H1 (cell line): Measurements from ENCODE around the gene LMNTD1. TPM values are rescaled to one million over a fixed set of nuclear protein-coding genes. Genes with fewer than 3 reads are reported as not detected.

ENCODE experiments used
- CTCF ChIA-PET: fragments of 300-600 bp; sonication (Branson Sonifier 250); formaldehyde crosslinking; loops from one replicate; lab custom pipeline; 2021; ENCODE audit not compliant: partially characterized antibody; lab: Charles Lee
- POLR2A ChIA-PET: fragments of 300-600 bp; sonication (Branson Sonifier 250); formaldehyde crosslinking; loops from one replicate; lab custom pipeline; 2021; ENCODE audit warnings: inconsistent platforms; ENCODE audit not compliant: partially characterized antibody; lab: Charles Lee
- DNase-seq, 2 experiments: peaks; one replicate each; pipeline versions ENCODE4 v3.0.0 to v3.0.0-alpha.2; 2010 to 2022; ENCODE audit warnings: low spot score in 2 of 2, low read depth in 1 of 2, mixed read lengths in 1 of 2
- FAIRE-seq: peaks from 2 replicates; lab custom pipeline; 2011; peaks lifted over from hg19 to GRCh38; lab: Jason Lieb, UNC
- H2AFZ ChIP-seq: 2 replicates; pipeline ENCODE4 v1.8.1; 2012; ENCODE audit warnings: low read length, inconsistent platforms
- H2AK5ac ChIP-seq: 2 replicates; pipeline ENCODE4 v1.6.1; 2013; ENCODE audit warnings: low read depth, low read length
- H2BK120ac ChIP-seq: replicated peaks from 2 replicates; pipeline ENCODE3; 2013; ENCODE audit warnings: low read depth, low read length, inconsistent platforms
- H2BK12ac ChIP-seq: 2 replicates; pipeline ENCODE4 v1.6.1; 2013; ENCODE audit warnings: low read depth, low read length
- H2BK15ac ChIP-seq: 2 replicates; pipeline ENCODE4 v1.6.1; 2013; ENCODE audit warnings: low read length
- H2BK20ac ChIP-seq: 2 replicates; pipeline ENCODE4 v1.6.1; 2013; ENCODE audit warnings: low read length
- H2BK5ac ChIP-seq: 2 replicates; pipeline ENCODE4 v1.6.1; 2013; ENCODE audit warnings: low read depth, low read length
- H3K14ac ChIP-seq: 2 replicates; pipeline ENCODE4 v1.6.1; 2013; ENCODE audit warnings: inconsistent platforms; ENCODE audit not compliant: insufficient read length
- H3K18ac ChIP-seq: 2 replicates; pipeline ENCODE4 v1.6.1; 2013; ENCODE audit warnings: low read length; ENCODE audit errors: extremely low read depth
- H3K23ac ChIP-seq: 2 replicates; pipeline ENCODE4 v1.6.1; 2013; ENCODE audit warnings: inconsistent platforms; ENCODE audit not compliant: insufficient read length
- H3K23me2 ChIP-seq: 2 replicates; pipeline ENCODE4 v1.6.1; 2013; ENCODE audit warnings: low read depth, low read length
- H3K27ac ChIP-seq: 2 replicates; pipeline ENCODE4 v1.6.1; 2011; ENCODE audit warnings: low read depth, low read length, inconsistent platforms
- H3K27me3 ChIP-seq, 4 experiments: replicated peaks in 1 of 4; 1 replicate in 1 of 4; 2 replicates in 3 of 4; pipeline versions ENCODE4 v1.6.1 to v1.8.1; 2011 to 2013; ENCODE audit warnings: low read length in 3 of 4, mild to moderate bottlenecking in 3 of 4, inconsistent platforms in 2 of 4, mixed read lengths in 2 of 4, moderate library complexity in 1 of 4; ENCODE audit not compliant: control insufficient read depth in 3 of 4, insufficient read depth in 3 of 4; ENCODE audit errors: extremely low read depth in 1 of 4
- H3K36me3 ChIP-seq, 4 experiments: 2 replicates each; pipeline versions ENCODE4 v1.6.1 to v1.8.1; 2011 to 2013; ENCODE audit warnings: mild to moderate bottlenecking in 4 of 4, low read length in 3 of 4, moderate library complexity in 2 of 4, control low read depth in 1 of 4, inconsistent platforms in 1 of 4; ENCODE audit not compliant: insufficient read depth in 4 of 4, control insufficient read depth in 2 of 4
- H3K4ac ChIP-seq: replicated peaks from 2 replicates; pipeline ENCODE3; 2013; ENCODE audit warnings: low read length, low read depth, mixed read lengths, inconsistent platforms; ENCODE audit not compliant: insufficient read length
- H3K4me1 ChIP-seq, 4 experiments: replicated peaks in 1 of 4; 1 replicate in 1 of 4; 2 replicates in 3 of 4; pipeline versions ENCODE4 v1.6.1 to v1.8.1; 2011 to 2013; ENCODE audit warnings: low read length in 3 of 4, inconsistent platforms in 2 of 4, mixed read lengths in 1 of 4; ENCODE audit not compliant: insufficient read depth in 4 of 4, control insufficient read depth in 3 of 4
- H3K4me2 ChIP-seq, 2 experiments: 2 replicates each; pipeline versions ENCODE4 v1.6.1 to v1.8.1; 2011 to 2013; ENCODE audit warnings: low read depth in 2 of 2, low read length in 2 of 2, control low read depth in 1 of 2, inconsistent platforms in 1 of 2, mild to moderate bottlenecking in 1 of 2; ENCODE audit not compliant: insufficient read depth in 1 of 2
- H3K4me3 ChIP-seq, 4 experiments: fragments of 200-600, 300-600 bp in 1 of 4; sonication (generic), shearing (Covaris generic), sonication (Bioruptor Twin) in 1 of 4; 2 replicates each; pipeline versions ENCODE4 v1.5.1 to v1.8.1; 2011 to 2016; ENCODE audit warnings: low read length in 4 of 4, low read depth in 3 of 4, control low read depth in 2 of 4, inconsistent platforms in 2 of 4, mild to moderate bottlenecking in 2 of 4, mixed read lengths in 1 of 4, moderate library complexity in 1 of 4; ENCODE audit not compliant: insufficient read depth in 2 of 4; ENCODE audit errors: extremely low read depth in 1 of 4
- H3K56ac ChIP-seq: replicated peaks from 2 replicates; pipeline ENCODE3; 2013; ENCODE audit warnings: low read depth, mild to moderate bottlenecking, mixed read lengths, low read length, inconsistent platforms; ENCODE audit not compliant: insufficient read length
- H3K79me1 ChIP-seq: 2 replicates; pipeline ENCODE4 v1.6.1; 2013; ENCODE audit warnings: low read depth, low read length, control low read depth
- H3K79me2 ChIP-seq, 2 experiments: 2 replicates each; pipeline versions ENCODE4 v1.6.1 to v1.8.1; 2012 to 2013; ENCODE audit warnings: low read length in 2 of 2, mild to moderate bottlenecking in 2 of 2, inconsistent platforms in 1 of 2; ENCODE audit not compliant: insufficient read depth in 2 of 2, control insufficient read depth in 1 of 2
- H3K9ac ChIP-seq, 4 experiments: replicated peaks in 1 of 4; 1 replicate in 1 of 4; 2 replicates in 3 of 4; pipeline versions ENCODE4 v1.6.1 to v1.8.1; 2011 to 2013; ENCODE audit warnings: low read depth in 3 of 4, low read length in 3 of 4, control low read depth in 2 of 4, mild to moderate bottlenecking in 2 of 4, moderate library complexity in 2 of 4, inconsistent platforms in 1 of 4; ENCODE audit errors: extremely low read depth in 1 of 4
- H3K9me3 ChIP-seq, 2 experiments: 2 replicates each; pipeline versions ENCODE4 v1.6.1 to v1.8.1; 2012 to 2013; ENCODE audit warnings: mild to moderate bottlenecking in 2 of 2, moderate library complexity in 2 of 2, control low read depth in 1 of 2, inconsistent platforms in 1 of 2, low read depth in 1 of 2, low read length in 1 of 2, mixed read lengths in 1 of 2; ENCODE audit not compliant: insufficient read depth in 2 of 2
- H4K20me1 ChIP-seq, 2 experiments: replicated peaks in 1 of 2; 2 replicates each; pipeline versions ENCODE3 to v1.8.1; 2011 to 2013; ENCODE audit warnings: inconsistent platforms in 2 of 2, low read length in 2 of 2, mild to moderate bottlenecking in 1 of 2; ENCODE audit not compliant: insufficient read depth in 2 of 2, control insufficient read depth in 1 of 2
- H4K5ac ChIP-seq: 2 replicates; pipeline ENCODE4 v1.6.1; 2013; ENCODE audit warnings: low read length, low read depth, mixed read lengths, inconsistent platforms; ENCODE audit not compliant: insufficient read length
- H4K8ac ChIP-seq: 2 replicates; pipeline ENCODE4 v1.8.0; 2013; ENCODE audit warnings: mild to moderate bottlenecking, moderate library complexity, low read length, inconsistent platforms; ENCODE audit not compliant: insufficient read depth; ENCODE audit errors: extremely low read depth
- H4K91ac ChIP-seq: replicated peaks from 2 replicates; pipeline ENCODE3; 2013; ENCODE audit warnings: low read length, mixed read lengths, inconsistent platforms; ENCODE audit not compliant: insufficient read length
- CBX8 ChIP-seq: fragments of 300-800, 300-1000 bp; sonication (generic); IDR thresholded peaks from 2 replicates; pipeline ENCODE4 v1.7.1; 2016; ENCODE audit warnings: low read depth, low read length, borderline replicate concordance
- E2F6 ChIP-seq: IDR thresholded peaks from 2 replicates; pipeline ENCODE4 v1.6.1; 2012; ENCODE audit warnings: inconsistent platforms
- EP300 ChIP-seq, 2 experiments: IDR thresholded peaks; 1 replicate in 1 of 2; 2 replicates in 1 of 2; pipeline ENCODE4 v1.6.1; 2011 to 2012; ENCODE audit warnings: low read depth in 2 of 2, low read length in 2 of 2, mild to moderate bottlenecking in 2 of 2, borderline replicate concordance in 1 of 2, inconsistent platforms in 1 of 2, moderate library complexity in 1 of 2
- NRF1 ChIP-seq: IDR thresholded peaks from 2 replicates; pipeline ENCODE4 v1.6.1; 2011; ENCODE audit warnings: mild to moderate bottlenecking, low read depth, low read length, improper control_type of control experiment
- POLR2AphosphoS5 ChIP-seq: IDR thresholded peaks from 2 replicates; pipeline ENCODE4 v1.6.1; 2011; ENCODE audit warnings: low read depth, low read length
- POU5F1 ChIP-seq: IDR thresholded peaks from 2 replicates; pipeline ENCODE4 v1.6.1; 2011; ENCODE audit warnings: low read depth, mild to moderate bottlenecking, low read length, moderate library complexity
- SAP30 ChIP-seq: fragments of 300-600 bp; sonication (generic); IDR thresholded peaks from 2 replicates; pipeline ENCODE4 v1.7.1; 2012; ENCODE audit warnings: low read length, moderate library complexity, mild to moderate bottlenecking, inconsistent platforms; ENCODE audit not compliant: insufficient read depth, insufficient replicate concordance
- SIRT6 ChIP-seq: IDR thresholded peaks from one replicate; pipeline ENCODE4 v1.7.1; 2012; ENCODE audit warnings: low read length, inconsistent platforms
- SP4 ChIP-seq: IDR thresholded peaks from 2 replicates; pipeline ENCODE4 v1.6.1; 2012; ENCODE audit warnings: low read length, inconsistent platforms
- SUZ12 ChIP-seq: fragments of 200-600 bp; sonication (generic); IDR thresholded peaks from 2 replicates; pipeline ENCODE4 v1.6.1; 2012; ENCODE audit warnings: mild to moderate bottlenecking, inconsistent platforms, low read length, moderate library complexity, mixed read lengths
- TBP ChIP-seq: IDR thresholded peaks from 2 replicates; pipeline ENCODE4 v1.6.1; 2011; ENCODE audit warnings: low read depth, low read length, improper control_type of control experiment
- WGBS, 2 experiments: shearing (Covaris generic) in 1 of 2; methylation state at CpG; one replicate each; pipeline versions ENCODE4 v1.1.6 to v1.1.7; 2013 to 2015; ENCODE audit warnings: low lambda C conversion rate in 2 of 2, mixed read lengths in 2 of 2, inconsistent platforms in 1 of 2, low coverage in 1 of 2, missing lambda C conversion rate in 1 of 2; ENCODE audit not compliant: insufficient replicate concordance in 2 of 2, insufficient coverage in 1 of 2, insufficient read length in 1 of 2; ENCODE audit errors: extremely low coverage in 1 of 2, missing lambda C conversion rate in 1 of 2; 5-methylcytosine and 5-hydroxymethylcytosine counted together
- polyA plus RNA-seq, 7 experiments: library from polyadenylated mRNA; depleted of rRNA in 3 of 7; stranded (reverse) in 5 of 7; unstranded in 2 of 7; fragments of >200 nt in 5 of 7; fragments of 200-250 nt in 2 of 7; gene quantifications; 1 replicate in 5 of 7; 2 replicates in 1 of 7; 4 replicates in 1 of 7; pipeline versions ENCODE4 v1.2.1 to v1.2.3, GENCODE V29; 2011 to 2013; ENCODE audit warnings: missing spikeins in 2 of 7, mixed read lengths in 2 of 7
- total RNA-seq: library from RNA; stranded (reverse); fragmentation: NEBNext Ultra II Directional; extraction: Animal tissue kit (Norgen Biotek cat#: 25700); gene quantifications from 2 replicates; pipeline ENCODE4 v1.2.1, GENCODE V29; 2021

The LMNTD1 gene
- total and polyA plus RNA-seq, 2 of the 8 experiments (the other 6 are each of a cell fraction or from before 2014, with no cell fraction given), result not detected

DNA sequence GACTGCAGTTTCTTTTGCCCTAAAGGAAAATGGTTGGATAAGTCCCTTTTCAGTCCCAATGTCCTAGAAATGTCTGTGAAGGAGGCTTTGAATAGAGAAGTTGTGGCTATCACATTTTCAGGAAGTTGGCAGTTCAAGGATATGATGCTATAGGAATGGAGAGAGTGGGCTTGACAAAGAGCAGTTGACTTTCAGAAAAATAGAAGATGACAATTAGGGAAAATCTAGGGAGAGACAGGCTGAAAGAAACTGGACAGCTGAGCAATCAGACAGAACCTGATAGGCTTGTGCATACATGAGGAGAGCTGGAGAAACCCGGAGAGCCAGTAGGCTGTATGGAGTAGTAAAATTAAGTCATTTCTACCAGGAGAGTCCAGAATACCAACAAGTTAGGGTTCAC lies 50.5 kb downstream of the LMNTD1 start:
- CTCF ChIA-PET, result interaction anchor here (0.7 kb wide), 1 partner anchor 54 kb away, joined by 3 read pairs; no protein-coding TSS in a partner anchor
- Histone ChIP-seq H2AK5ac (no peak overlapping the region), H3K14ac (no peak overlapping the region), H3K56ac (no peak overlapping the region), H3K4ac (no peak overlapping the region), H2BK20ac (no peak overlapping the region), H3K9ac (no peak overlapping the region), H3K4me2 (no peak overlapping the region), H4K5ac (no peak overlapping the region), H3K4me1 (no peaks in the 10 kb centered on the region), H2BK120ac (no peak overlapping the region), H4K91ac (no peak overlapping the region), H2AFZ (no peak overlapping the region), H3K79me1 (no peaks in the 10 kb centered on the region), H2BK12ac (no peak overlapping the region), H2BK15ac (no peak overlapping the region), H4K20me1 (no peaks in the 10 kb centered on the region), H3K18ac (no peak overlapping the region), H3K36me3 (no peaks in the 10 kb centered on the region), H3K79me2 (no peaks in the 10 kb centered on the region), H3K4me3 (no peak overlapping the region), H3K27me3 (no peaks in the 10 kb centered on the region), H3K27ac (no peak overlapping the region), H2BK5ac (no peak overlapping the region), H4K8ac (no peak overlapping the region), H3K23ac (no peak overlapping the region), H3K23me2 (no peaks in the 10 kb centered on the region), H3K9me3 (no peaks in the 10 kb centered on the region)
- FAIRE-seq (no peak), DNase-seq (no peak)
- 86% methylated on average over 1 of the region's 1 CpG; no CpG with 5 or more reads in 1 of the 2 experiments for WGBS, 2 experiments
- POLR2A ChIA-PET, result no interaction called here
- no peak for TF ChIP-seq SP4
- TF ChIP-seq POLR2AphosphoS5, result no peak
- TF ChIP-seq POU5F1, result no peak
- no peak for TF ChIP-seq SAP30
- TF ChIP-seq E2F6, result no peak
- TF ChIP-seq EP300 (IDR thresholded peaks at IDR 0.05; ENCODE audit: borderline replicate concordance in 1 of 2, low read depth in 2 of 2, low read length in 2 of 2), result no peak
- TF ChIP-seq SUZ12, result no peak
- TF ChIP-seq TBP, result no peak
- TF ChIP-seq NRF1, result no peak
- TF ChIP-seq SIRT6, result no peak
- TF ChIP-seq CBX8, result no peak
